Kidney (tissue), 14 donors: ENCODE measurements around the gene CEMP1. TPM values are rescaled to one million over a fixed set of nuclear protein-coding genes. Genes with fewer than 3 reads are reported as not detected.

Source experiments
- DNase-seq, 5 donors: peaks; one replicate each; pipeline ENCODE4 v3.0.0-alpha.2; 2013 to 2020
- FAIRE-seq: peaks from 2 replicates; lab custom pipeline; 2012; peaks lifted over from hg19 to GRCh38; lab: Jason Lieb, UNC
- H3K27ac ChIP-seq, 2 donors: one replicate each; pipeline ENCODE4 v1.7.0; 2013; ENCODE audit warnings: low read depth in 2 of 2, low read length in 2 of 2, inconsistent platforms in 1 of 2
- H3K27me3 ChIP-seq: one replicate; pipeline ENCODE4 v1.7.1; 2013; ENCODE audit warnings: low read length, inconsistent platforms; ENCODE audit not compliant: control insufficient read depth, insufficient read depth
- H3K36me3 ChIP-seq, 3 donors: one replicate each; pipeline versions ENCODE4 v1.7.0 to v1.7.1; 2013; ENCODE audit warnings: low read length in 3 of 3, control low read depth in 1 of 3, inconsistent platforms in 1 of 3; ENCODE audit not compliant: insufficient read depth in 3 of 3, control insufficient read depth in 2 of 3
- H3K4me1 ChIP-seq, 3 donors: one replicate each; pipeline versions ENCODE4 v1.7.0 to v1.7.1; 2013; ENCODE audit warnings: low read length in 3 of 3, inconsistent platforms in 1 of 3, low read depth in 1 of 3; ENCODE audit not compliant: control insufficient read depth in 2 of 3, insufficient read depth in 2 of 3
- H3K4me3 ChIP-seq, 3 donors: one replicate each; pipeline versions ENCODE4 v1.7.0 to v1.8.1; 2013; ENCODE audit warnings: low read length in 3 of 3, control low read depth in 1 of 3, inconsistent platforms in 1 of 3
- H3K9ac ChIP-seq, 3 donors: one replicate each; pipeline versions ENCODE4 v1.7.0 to v1.7.1; 2013; ENCODE audit warnings: low read length in 3 of 3, control low read depth in 1 of 3, inconsistent platforms in 1 of 3
- H3K9me3 ChIP-seq, 3 donors: one replicate each; pipeline versions ENCODE4 v1.7.0 to v1.7.1; 2013; ENCODE audit warnings: low read length in 3 of 3, control low read depth in 1 of 3, inconsistent platforms in 1 of 3; ENCODE audit not compliant: control insufficient read depth in 2 of 3, insufficient read depth in 1 of 3
- intact Hi-C: fragments of 100-400 bp; cut with DNase I; formaldehyde crosslinking; loops from one replicate; pipeline ENCODE4 v1.11.1; 2022
- polyA plus RNA-seq: library from polyadenylated mRNA; stranded (reverse); fragments of 350-450 nt; fragmentation: Illumina TruSeq; extraction: RNeasy Lipid Tissue Mini Kit (QIAGEN cat#74804); gene quantifications from one replicate; pipeline ENCODE4 v1.2.3, GENCODE V29; 2014; ENCODE audit warnings: low read depth, low replicate concordance; ENCODE audit not compliant: insufficient read depth
- total RNA-seq: library from RNA; stranded (reverse); fragmentation: NEBNext Ultra II Directional; extraction: Animal tissue kit (Norgen Biotek cat#: 25700); gene quantifications from one replicate; pipeline ENCODE4 v1.2.1, GENCODE V29; 2021
- TF ChIP-seq, protein P1 (sequence below): IDR thresholded peaks from 3 replicates; pipeline ENCODE4 v1.5.1; 2012; ENCODE audit warnings: mild to moderate bottlenecking, moderate library complexity, borderline replicate concordance; ENCODE audit not compliant: insufficient read depth; ENCODE audit errors: extremely low read depth
- donor health status: control.
- donor health status: control.
- donor health status: control.
- donor health status: control.
- donor health status: control.
- donor health status: DM: yes; HTN: yes; CAD: no.
- donor health status: Normal renal cell carcinoma (clear cell type).

Gene CEMP1
- total and polyA plus RNA-seq, 2 donors from 2014 or later: 0.54 TPM; not detected in 1

DNA sequence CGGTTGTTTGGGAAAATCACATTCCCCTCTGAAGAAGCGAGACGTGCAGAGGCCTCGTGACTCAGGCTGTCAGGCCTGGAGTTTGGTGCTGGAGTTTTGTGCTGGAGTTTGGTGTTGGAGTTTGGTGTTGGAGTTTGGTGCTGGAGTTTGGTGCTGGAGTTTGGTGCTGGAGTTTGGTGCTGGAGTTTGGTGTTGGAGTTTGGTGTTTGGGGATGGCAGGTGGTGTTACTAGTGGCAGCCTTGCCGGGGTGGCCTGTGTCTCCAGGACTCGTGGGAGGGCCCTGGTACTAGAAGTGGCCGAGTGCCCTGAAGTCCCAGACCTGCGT lies 43.7 kb downstream of the CEMP1 start:
- no peak for FAIRE-seq
- intact Hi-C loops: no loop called here
- H3K27me3 ChIP-seq: no peaks in the 10 kb centered on the region

DNA sequence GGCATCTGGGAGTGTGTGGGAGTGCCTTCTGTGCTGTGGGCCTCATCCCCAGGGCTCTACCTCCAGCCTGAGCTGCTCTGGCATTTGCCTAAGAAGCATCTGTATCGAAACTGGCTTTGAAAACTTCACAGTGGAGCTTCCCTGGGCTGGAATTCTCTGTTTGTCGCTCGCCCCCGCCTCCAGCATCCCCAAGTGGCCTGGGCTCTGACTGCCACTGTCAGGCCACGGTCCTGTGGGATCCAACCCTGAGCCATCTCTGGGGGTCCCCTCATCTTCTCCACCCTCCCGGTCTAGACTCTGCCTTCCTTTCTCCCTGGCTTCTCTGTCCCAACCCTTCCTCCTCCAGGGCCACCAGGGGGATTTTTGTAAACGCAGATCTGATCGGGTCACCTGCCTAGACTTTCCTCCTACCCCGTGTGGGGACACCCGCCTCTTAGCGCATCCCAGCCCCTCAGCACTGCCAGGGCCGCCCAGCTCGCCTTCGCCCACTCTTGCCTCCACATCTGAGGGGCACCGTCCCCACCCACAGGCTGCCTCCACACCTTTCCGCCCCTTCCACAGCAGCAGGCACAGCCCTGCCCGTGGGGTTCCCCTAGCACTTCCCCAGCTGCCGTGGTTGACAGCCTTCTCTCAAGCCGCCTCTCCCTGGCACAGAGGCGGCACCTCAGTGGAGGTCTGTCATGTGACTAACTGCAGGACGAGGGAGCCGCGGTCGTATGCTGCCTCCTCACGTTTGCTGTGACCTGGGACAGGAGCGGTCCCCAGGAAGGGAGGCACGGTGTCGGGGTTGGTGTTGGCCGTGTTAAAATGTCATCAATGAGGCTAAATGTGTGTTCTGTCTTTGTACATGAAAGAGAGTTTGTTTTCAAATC lies 44.3 kb downstream of the CEMP1 start:
- TF ChIP-seq, protein P1, sequence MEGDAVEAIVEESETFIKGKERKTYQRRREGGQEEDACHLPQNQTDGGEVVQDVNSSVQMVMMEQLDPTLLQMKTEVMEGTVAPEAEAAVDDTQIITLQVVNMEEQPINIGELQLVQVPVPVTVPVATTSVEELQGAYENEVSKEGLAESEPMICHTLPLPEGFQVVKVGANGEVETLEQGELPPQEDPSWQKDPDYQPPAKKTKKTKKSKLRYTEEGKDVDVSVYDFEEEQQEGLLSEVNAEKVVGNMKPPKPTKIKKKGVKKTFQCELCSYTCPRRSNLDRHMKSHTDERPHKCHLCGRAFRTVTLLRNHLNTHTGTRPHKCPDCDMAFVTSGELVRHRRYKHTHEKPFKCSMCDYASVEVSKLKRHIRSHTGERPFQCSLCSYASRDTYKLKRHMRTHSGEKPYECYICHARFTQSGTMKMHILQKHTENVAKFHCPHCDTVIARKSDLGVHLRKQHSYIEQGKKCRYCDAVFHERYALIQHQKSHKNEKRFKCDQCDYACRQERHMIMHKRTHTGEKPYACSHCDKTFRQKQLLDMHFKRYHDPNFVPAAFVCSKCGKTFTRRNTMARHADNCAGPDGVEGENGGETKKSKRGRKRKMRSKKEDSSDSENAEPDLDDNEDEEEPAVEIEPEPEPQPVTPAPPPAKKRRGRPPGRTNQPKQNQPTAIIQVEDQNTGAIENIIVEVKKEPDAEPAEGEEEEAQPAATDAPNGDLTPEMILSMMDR: peak; percentile 64
- H3K27ac ChIP-seq: peak overlapping the region; percentile 65 to 71
- peak overlapping the region in 1 of 3 donors; percentile 14 for H3K9ac ChIP-seq
- H3K4me3 ChIP-seq: no peak overlapping the region
- peaks cover 0 to 3% (median 0%) of the 10 kb centered on the region in 3 donors for H3K36me3 ChIP-seq
- H3K9me3 ChIP-seq: no peaks in the 10 kb centered on the region
- FAIRE-seq: no peak
- intact Hi-C loops: no loop called here
- peaks cover 2 to 58% (median 15%) of the 10 kb centered on the region in 3 donors for H3K4me1 ChIP-seq
- DNase-seq: peak; percentile 56 to 92 (median 72)
- H3K27me3 ChIP-seq: no peaks in the 10 kb centered on the region

More for the DNA sequence above, 43.7 kb downstream of the CEMP1 start:
- no peaks in the 10 kb centered on the region for H3K9me3 ChIP-seq
- H3K9ac ChIP-seq: peak overlapping the region in 1 of 3 donors; percentile 14
- TF ChIP-seq, protein P1: no peak
- H3K36me3 ChIP-seq: peaks cover 0 to 3% (median 0%) of the 10 kb centered on the region in 3 donors
- no peak for DNase-seq
- H3K4me3 ChIP-seq: no peak overlapping the region
- peaks cover 2 to 54% (median 15%) of the 10 kb centered on the region in 3 donors for H3K4me1 ChIP-seq
- H3K27ac ChIP-seq: peak overlapping the region; percentile 71 to 83

DNA sequence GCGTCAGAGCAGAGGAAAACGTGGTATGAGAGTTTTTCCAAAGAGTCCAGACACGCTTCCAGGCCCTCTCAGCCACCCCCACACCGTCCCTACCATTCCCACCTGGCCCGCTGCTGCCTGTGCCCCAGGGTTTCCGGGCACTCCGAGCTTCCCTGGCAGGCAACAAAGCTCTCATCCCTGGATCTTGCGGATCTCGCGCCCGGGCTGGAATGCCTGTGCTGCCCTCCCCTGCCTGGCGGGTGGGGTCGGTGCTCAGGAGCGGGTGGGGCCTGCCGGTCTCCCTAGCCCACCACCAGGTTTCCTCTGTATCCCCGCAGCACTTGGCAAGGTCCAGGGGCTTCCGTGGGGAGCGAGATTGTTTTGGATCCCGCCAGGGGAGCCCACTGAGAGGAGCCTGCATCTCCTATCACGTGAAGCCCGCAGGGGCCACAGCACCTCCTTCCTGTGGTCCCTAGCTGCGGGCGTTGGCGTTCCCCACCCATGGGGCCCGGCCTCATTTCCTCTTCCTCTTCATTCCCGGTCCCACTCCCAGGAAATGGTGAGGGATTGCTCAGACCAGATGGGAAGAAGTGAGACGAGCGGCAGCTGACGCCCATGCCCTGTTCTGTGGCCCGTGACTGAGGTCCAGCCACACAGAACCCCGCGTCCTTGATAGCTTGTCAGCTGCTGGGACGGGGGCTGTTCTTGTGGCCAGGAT lies 45.2 kb downstream of the CEMP1 start:
- TF ChIP-seq, protein P1: no peak
- FAIRE-seq (no peak), DNase-seq (peak in 2 of 5 donors; percentile 49 to 71)
- intact Hi-C loops: no loop called here
- Histone ChIP-seq H3K4me1 (peaks cover 2 to 64% (median 14%) of the 10 kb centered on the region in 3 donors), H3K36me3 (peaks cover 0 to 3% (median 0%) of the 10 kb centered on the region in 3 donors), H3K4me3 (no peak overlapping the region), H3K27me3 (no peaks in the 10 kb centered on the region), H3K9me3 (no peaks in the 10 kb centered on the region), H3K9ac (no peak overlapping the region), H3K27ac (peak overlapping the region; percentile 47 to 71)
